Lower leg skin (tissue), 4 donors: ENCODE data around the gene CELF2. TPM values are rescaled to one million over a fixed set of nuclear protein-coding genes. Genes with fewer than 3 reads are reported as not detected.

ENCODE experiments used
- DNase-seq, 2 donors: peaks; one replicate each; pipeline ENCODE4 v3.0.0-alpha.2; 2019; ENCODE audit warnings: low spot score in 2 of 2
- H3K4me3 ChIP-seq: fragments of 200-600 bp; sonication (generic); 2 replicates; pipeline ENCODE4 v1.5.1; 2017; ENCODE audit warnings: mild to moderate bottlenecking, low read depth; ENCODE audit not compliant: poor library complexity, severe bottlenecking
- CTCF ChIP-seq, 3 donors: fragments of 450-650 bp; IDR thresholded peaks; one replicate each; pipeline ENCODE4 v1.5.1; 2016; ENCODE audit warnings: antibody characterized with exemption in 3 of 3, mild to moderate bottlenecking in 3 of 3, moderate library complexity in 2 of 3
- POLR2A ChIP-seq, 2 donors: fragments of 450-650 bp; IDR thresholded peaks; one replicate each; pipeline ENCODE4 v1.6.1; 2016 to 2017; ENCODE audit warnings: antibody characterized with exemption in 2 of 2, mild to moderate bottlenecking in 1 of 2, moderate library complexity in 1 of 2
- WGBS, 2 donors: methylation state at CpG; one replicate each; pipeline ENCODE4 v1.1.5; 2018; 5-methylcytosine and 5-hydroxymethylcytosine counted together
- intact Hi-C: fragments of 100-400 bp; cut with DNase I; formaldehyde crosslinking; loops from one replicate; pipeline ENCODE4 v1.15.0; 2023; ENCODE audit warnings: low total_unique reads
- total RNA-seq, 4 donors: library from RNA; depleted of rRNA; stranded (reverse); fragments of >200 nt; gene quantifications; one replicate each; pipeline ENCODE4 v1.1.0, GENCODE V29; 2016

The CELF2 gene
- total RNA-seq, 4 donors from 2014 or later = 16.9 to 39.9 (median 20.7) TPM

- no peak for DNase-seq
- 82 to 88% methylated on average over 7 of the region's 7 CpGs for WGBS, 2 donors
- TF ChIP-seq CTCF (IDR thresholded peaks at IDR 0.05) = no peak
- no peak for TF ChIP-seq POLR2A (IDR thresholded peaks at IDR 0.05)
- H3K4me3 ChIP-seq = no peak overlapping the region
- intact Hi-C loops = no loop called here
These were observed 89.1 kb downstream of the CELF2 start for GRCh38 chr10:11106621-11107374.

DNA sequence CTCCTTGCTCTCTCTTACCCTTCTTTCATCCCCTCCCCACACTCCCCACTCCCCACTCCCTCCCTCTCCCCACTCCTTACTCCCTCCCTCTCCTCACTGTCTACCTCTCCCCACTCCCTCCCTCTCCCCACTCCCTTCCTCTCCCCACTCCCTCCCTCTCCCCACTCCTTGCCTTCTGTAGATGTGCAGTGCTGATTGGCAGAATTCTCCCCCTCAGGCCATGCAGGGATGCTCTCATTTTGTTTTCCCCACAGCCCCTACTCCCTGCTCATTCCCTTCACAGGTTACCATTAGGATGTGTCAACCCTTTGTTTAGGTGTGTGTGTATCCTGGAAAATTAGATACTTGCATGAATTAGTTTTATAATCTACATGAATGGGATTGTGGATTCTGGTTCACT is 90.3 kb downstream of the CELF2 start:
- TF ChIP-seq CTCF (IDR thresholded peaks at IDR 0.05) (no peak), POLR2A (IDR thresholded peaks at IDR 0.05) (no peak)
- no peak overlapping the region for H3K4me3 ChIP-seq
- no peak for DNase-seq
- intact Hi-C loops = no loop called here

DNA sequence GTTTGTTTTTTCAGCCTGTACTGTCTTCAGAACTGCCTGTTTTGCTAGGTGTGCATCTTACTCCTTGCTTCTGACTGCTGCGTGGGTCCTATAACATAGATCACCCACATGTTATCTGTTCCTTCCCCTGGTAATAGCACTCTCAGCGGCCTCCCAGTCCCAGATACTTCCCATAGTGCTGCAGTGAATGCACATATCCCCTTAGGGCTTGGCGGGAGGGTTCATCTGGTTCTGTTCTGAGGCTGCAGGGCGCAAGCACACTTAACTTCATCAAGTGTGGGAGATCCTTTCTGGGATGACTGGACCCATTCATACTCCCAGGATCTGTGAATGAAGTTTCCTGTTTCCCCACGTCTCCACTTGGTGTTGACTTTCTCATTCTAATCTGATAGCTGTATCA is 90.7 kb downstream of the CELF2 start:
- no peak for TF ChIP-seq POLR2A (IDR thresholded peaks at IDR 0.05)
- TF ChIP-seq CTCF (IDR thresholded peaks at IDR 0.05) = no peak
- no peak overlapping the region for H3K4me3 ChIP-seq
- no peak for DNase-seq
- intact Hi-C loops = no loop called here
- 80 to 84% methylated on average over 5 of the region's 5 CpGs for WGBS, 2 donors

- WGBS, 2 donors = 93 to 95% methylated on average over 6 of the region's 6 CpGs
- H3K4me3 ChIP-seq = no peak overlapping the region
These were observed 91.9 kb downstream of the CELF2 start for GRCh38 chr10:11109590-11109989.

DNA sequence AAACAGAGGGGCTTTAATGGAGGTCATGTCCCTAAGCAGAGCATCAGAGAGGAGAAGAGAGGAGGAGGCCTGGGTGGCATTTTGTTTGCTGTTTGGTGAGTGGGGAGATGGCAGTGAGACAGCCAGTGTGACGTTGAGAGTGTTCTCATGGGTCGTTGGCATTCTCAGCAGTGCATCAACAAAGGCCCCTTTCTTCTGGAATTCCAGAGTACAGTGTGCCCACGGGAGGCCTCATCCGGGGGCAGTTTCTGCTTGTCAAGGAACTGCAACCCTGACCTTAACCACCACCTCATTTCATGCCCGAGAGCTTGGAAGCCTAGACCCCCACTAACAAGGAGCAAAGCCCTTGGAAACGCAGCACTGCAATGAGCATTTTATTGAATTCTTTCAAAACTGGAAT is 92.9 kb downstream of the CELF2 start:
- no peak overlapping the region for H3K4me3 ChIP-seq
- TF ChIP-seq POLR2A (IDR thresholded peaks at IDR 0.05) = no peak
- no peak for TF ChIP-seq CTCF (IDR thresholded peaks at IDR 0.05)
- DNase-seq = no peak
- 72 to 73% methylated on average over 6 of the region's 6 CpGs for WGBS, 2 donors
- intact Hi-C loops = no loop called here

More at GRCh38 chr10:11109590-11109989, 91.9 kb downstream of the CELF2 start:
- TF ChIP-seq POLR2A (IDR thresholded peaks at IDR 0.05) = no peak
- no peak for TF ChIP-seq CTCF (IDR thresholded peaks at IDR 0.05)
- intact Hi-C loops = no loop called here
- no peak for DNase-seq

- WGBS, 2 donors = 82 to 85% methylated on average over 8 of the region's 8 CpGs
- intact Hi-C loops = no loop called here
- no peak for TF ChIP-seq POLR2A (IDR thresholded peaks at IDR 0.05)
- no peak for TF ChIP-seq CTCF (IDR thresholded peaks at IDR 0.05)
- H3K4me3 ChIP-seq = no peak overlapping the region
- DNase-seq = no peak
These were observed 93.8 kb downstream of the CELF2 start for GRCh38 chr10:11111490-11111889.
